T-helper 1 cell treated with Interleukin-12 subunit alpha and Interleukin-12 subunit beta and Interleukin-4 antibody, amounts not matched to agents 30 ng/mL and 1 ng/mL, for 36 hours (primary cell): ENCODE measurements around the gene PSMB7. TPM values are rescaled to one million over a fixed set of nuclear protein-coding genes. Genes with fewer than 3 reads are reported as not detected.

Source experiments
- intact Hi-C: fragments of 100-400 bp; cut with micrococcal nuclease; formaldehyde crosslinking; loops from one replicate; pipeline ENCODE4 v1.15.1; 2024
- total RNA-seq: library from RNA; stranded (reverse); gene quantifications from 2 replicates; pipeline ENCODE4 v1.2.3, GENCODE V29; 2022

Gene PSMB7
- total RNA-seq, 1 donor from 2014 or later, result 137 TPM

DNA sequence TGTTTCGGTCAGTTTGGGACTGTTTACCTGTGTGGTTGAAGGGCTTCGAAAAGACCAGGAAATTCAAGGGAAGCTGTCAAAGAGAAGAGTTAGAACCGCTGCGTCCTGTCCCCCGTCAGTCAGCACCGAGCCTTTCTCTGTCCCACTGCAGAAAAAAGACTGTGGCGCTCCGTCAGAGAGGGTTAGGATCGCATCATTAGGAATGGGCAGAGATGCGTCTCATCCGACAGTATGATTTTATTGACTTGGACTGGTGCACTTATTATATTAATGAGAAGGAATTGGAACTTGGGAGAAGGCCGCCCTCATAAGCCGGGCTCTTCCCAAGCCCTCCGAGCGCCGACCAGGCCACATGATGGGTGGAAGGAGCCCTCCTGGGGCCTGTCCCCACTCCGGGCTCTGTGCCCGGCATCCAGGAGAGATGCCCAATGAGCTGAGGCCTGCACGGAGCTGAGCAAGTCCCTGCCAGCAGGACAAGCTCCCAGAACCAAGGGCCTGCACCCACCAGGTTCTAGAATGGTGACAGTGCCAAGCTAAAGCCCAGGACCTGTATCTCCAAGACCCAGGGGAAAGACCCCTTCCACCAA, 85.9 kb downstream of the PSMB7 start:
- intact Hi-C loops, result no loop called here

DNA sequence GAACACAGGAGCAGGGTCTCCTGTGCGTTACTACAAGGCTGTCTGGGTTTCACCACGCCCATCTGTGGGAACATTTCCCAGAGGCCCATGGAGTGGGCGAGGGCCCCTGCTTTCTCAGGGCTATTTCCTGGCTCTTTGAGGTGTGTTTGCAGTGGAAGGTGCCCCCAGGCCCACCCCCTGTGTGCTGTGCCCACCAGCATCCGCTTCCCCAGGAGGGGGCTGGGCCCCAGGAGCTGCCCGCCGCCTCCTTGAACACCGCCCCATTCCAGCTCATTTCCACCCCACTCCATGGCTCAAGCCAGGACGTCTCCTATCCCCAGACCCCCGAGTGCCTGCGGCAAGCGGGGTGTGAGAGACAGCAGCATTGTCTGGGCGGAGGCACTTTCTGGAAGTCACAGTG, 87.0 kb downstream of the PSMB7 start:
- intact Hi-C loops, result no loop called here

DNA sequence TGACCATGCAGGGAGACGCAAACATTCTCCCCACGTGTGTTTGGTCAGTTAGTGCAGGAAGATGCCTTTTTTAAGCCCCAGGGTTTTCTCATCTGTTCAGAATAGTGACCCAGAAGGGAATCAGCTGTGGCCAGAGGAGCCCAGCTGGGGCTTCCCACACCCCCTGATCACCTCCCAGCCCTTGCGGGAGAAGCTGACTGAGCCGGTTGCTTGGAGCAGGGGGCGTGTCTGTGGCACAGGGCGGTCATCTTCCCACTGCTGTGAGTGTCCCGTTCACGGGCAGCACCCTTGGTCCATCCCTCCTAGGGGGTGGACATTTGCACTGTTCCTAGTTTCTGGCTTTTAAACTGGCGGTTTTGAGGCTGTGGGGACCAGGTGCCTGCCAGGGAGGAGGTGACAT, 87.8 kb downstream of the PSMB7 start:
- intact Hi-C loops, result no loop called here

DNA sequence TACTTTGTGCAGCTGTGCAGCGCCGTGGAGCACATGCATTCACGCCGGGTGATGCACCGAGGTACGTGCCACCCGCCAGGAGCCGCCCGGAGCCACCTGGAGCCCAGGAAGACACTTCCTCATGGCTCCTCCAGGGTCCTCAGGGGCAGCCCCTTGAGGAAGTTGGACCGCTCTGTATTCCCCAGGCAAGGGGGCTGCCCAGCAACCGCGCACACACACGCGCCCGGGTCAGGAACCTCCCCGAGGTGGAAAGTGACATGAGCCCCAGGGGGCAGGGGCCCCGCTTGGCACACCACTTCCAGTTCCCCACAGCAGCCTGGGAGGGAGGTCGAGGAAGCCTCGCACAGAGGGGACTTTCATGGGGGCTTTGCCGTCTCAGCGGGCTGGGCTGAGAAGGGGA, 88.9 kb downstream of the PSMB7 start:
- intact Hi-C loops, result no loop called here

DNA sequence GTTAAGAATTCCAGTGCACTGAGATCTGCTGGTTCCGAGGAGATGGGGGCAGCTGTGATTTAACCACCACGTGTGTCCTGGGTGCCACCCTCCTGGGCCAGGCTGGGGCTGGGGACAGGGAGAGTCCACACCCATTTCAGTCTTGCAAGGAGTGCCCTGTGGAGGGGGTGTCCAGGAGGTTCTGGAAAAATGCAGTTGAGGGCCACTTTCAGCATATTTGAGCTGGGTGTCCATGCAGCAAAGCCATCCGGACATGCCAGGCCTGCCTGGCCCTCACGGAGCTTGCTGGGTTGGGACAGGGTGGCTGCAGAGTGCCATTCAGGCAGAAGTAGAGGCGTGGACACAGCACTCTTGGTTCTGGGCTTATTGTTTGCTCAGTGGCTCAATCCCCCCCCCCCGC, 89.4 kb downstream of the PSMB7 start:
- intact Hi-C loops, result no loop called here

DNA sequence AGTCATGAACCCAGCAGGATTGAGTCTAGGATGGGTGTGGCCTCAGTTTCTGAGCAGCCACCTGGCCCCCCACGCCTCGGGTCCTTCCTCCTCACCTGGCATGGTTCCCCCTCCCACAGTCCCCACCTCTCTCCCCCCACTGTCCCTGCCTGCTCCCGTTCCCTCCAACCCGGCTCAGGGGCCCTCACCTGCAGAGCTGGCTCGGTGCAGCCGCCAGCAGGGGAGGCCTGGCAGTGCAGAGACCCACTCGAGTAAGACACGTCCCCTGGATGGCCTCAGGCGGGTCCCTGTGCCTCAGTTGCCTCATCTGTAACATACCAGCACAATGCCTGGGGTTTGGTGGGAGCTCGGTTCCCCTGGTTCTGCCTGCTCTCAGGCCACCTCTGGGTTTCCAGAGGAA, 91.3 kb downstream of the PSMB7 start:
- intact Hi-C loops, result no loop called here

DNA sequence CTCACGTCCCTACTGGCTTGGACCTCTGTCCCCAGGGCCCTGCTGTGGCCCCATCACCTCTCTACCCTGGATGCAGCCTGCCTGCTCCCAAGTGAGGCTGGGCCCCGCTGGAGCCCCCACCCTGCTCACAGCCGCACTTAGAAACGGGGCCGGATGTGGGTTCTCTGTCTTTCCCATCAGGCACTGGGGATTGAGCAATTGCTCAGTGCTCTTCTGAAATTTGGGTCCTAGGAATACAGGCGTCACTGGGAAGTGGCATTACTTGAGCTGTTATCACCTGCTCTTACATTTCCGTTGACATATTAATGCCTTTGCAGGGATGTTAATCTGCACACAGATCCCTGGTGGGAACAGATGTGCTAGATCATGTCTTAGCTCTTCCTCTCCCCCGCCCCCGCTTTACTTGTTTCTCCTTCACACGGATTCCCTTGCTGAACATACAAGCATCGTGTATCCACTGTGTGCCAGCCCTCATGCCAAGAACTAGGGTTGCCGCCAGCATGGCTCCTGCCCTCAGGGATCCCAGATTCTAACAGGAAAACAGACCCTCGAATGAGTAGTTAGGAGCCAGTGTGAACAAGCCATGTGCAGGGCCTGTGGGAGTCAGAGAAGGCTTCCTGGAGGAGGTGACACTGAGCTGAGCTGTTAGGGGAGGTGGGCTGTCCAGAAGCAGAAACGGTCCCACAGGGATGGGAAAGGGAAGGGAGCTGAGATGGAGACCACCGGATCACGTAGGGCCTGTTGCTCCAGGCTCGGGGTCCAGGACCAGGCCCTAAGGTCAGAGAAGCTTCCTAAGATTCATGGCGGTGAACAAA, 92.4 kb downstream of the PSMB7 start:
- intact Hi-C loops, result no loop called here

DNA sequence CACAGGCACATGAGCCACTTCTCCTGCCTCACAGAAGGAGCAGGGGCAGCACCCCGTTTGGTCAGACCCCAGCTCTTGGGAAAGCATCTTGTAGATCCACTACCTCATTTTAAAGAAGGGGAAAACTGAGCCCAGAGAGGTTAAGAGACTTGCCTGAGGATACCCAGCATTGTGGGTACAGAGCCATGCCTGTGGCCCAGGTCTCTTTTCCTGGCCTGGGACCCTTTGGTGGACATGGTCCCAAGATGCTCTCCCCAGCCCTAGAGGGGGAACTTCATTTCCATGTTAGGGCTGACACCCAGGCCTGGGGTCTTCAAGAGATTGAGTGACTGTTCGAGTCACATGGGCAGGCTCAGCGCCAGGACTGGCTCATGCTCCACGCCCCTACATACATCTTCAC, 93.3 kb downstream of the PSMB7 start:
- intact Hi-C loops, result no loop called here

DNA sequence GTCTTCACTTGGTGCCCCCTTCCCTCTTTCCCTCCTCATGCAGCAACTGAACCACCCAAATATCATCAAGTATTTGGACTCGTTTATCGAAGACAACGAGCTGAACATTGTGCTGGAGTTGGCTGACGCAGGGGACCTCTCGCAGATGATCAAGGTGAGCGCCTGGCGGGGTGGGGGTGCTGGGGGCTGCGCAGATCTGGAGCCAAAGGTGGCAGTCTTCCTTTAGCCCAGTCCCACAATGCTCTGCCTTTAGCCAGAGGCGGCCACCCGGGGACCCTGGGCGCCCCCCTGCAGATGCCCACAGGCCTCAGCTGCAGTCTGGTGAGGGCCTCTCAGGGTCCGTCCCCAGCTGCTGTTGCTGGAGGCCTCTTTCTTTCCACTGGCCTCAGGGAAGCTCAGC, 93.8 kb downstream of the PSMB7 start:
- intact Hi-C loops, result no loop called here

DNA sequence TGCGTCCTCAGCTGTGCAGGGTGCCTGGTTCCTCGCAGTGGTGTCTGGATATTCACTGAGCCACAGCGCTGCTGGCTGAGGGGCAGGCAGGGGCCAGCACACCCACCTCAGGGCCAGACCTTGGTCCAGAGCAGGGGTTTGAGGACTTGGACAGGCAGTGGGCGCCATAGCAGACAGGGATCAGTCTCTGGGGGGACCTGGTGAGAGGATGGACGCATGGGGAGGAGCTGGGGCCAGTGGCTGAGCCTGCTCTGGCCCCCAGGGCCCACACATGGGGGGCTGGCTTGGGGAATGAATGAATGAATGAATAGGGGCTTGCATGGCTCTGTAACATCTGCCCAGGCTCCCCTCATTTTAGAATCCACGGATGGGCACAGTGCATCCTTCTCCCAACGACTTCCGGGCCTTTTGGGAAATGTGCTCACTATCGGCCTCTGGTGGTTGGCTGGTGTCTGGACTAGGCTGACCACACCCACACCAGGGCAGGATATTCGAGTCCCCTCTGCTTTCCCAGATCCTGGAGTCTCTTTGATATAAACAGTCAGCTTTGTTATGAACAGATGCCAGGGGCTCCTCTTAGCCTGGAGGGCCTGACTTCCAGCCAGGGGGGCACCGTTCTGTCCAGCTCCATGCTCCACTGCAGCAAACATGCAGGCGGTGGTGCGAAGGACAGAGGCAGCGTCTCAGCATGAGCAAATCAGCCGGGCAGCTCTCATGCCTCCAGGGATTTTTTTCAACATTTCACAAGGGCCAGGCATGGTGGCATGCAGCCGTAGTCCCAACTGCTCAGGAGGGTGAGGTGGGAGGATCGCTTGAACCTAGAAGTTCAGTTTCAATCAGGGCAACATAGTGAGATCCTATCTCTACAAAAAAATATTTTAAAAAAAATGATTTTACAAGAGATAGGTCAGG, 94.9 kb downstream of the PSMB7 start:
- intact Hi-C loops, result loop anchor here (1.0 kb wide), 1 partner anchor 193 kb away; no protein-coding TSS in a partner anchor

DNA sequence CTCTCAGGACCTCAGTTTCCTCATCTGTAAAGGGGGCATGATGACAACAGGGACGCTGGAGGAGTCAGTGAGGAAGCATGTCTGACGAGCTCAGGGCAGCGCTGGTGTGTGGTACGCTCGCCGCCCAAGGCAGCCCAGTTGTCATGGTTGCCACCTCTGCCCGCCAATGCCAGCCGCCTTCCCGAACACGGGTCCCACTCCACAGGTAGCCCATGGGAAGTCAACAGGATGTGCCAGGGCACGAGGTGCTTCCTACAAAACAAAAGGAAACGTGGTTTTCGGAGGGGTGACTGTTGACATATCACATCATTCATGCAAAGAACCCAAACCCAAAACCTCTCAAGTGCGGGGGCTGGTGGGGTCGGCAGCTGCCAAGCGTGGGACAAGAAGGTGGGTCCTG, 99.4 kb downstream of the PSMB7 start:
- intact Hi-C loops, result no loop called here

DNA sequence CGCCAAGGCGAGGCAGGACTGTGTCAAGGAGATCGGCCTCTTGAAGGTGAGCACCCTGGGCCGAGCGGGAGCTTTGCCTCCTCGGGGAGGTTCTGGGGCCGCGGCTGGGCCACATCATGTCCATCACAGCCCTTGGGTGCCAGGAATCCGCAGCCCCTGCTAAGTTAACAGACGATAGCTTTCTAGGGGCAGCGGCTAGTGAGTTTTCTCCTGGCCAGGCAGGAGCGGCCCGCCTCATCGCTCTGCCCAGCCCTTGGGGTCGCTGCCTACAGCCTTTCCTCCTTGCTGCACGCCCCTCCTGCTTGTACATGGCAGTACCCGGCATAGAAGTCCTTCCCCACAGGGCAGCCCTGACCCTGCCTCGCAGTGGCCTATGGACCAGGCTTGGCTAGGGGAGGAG, 101.3 kb downstream of the PSMB7 start:
- intact Hi-C loops, result no loop called here

DNA sequence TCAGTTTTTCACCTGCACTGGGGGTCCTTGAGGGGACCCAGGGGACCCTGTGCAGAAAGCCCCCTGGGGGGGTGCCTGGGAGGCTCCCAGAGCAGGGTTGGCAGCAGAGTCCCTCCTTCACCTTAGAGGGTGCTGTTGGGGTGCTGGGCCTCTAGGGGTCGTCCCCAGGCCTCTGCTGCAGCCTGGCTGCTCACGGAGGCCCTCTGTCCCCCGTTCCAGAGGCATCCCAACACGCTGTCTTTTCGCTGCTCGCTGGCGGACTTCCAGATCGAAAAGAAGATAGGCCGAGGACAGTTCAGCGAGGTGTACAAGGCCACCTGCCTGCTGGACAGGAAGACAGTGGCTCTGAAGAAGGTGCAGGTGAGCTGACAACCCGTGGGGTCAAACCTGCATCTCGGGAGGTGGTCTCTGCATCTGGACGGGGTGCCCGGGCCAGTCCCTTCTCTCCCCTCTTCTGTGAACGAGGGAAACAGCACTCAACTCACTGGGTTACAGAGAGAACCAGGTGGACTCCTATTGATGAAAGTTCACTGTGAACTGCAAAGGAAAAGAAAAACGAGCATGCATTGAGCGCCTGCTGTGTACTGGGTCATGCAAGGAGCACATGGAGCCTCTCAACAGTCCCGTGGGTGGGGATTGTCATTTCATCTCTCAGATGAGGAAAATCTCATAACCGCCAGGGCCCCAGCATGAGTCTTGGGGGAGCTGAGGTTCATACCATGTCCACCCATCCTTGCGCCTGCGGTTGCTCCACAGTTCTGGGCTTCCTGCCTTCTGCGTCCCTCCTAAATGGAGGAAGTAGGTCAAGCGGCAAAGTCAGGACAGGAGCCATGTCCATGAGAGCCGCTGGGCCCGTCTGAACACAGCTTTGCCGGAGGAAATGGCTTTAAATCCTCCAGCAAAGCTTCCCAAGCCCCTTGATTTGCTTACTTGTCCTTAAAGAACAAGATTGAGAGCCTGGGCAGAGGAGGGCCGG, 102.7 kb downstream of the PSMB7 start:
- intact Hi-C loops, result no loop called here

DNA sequence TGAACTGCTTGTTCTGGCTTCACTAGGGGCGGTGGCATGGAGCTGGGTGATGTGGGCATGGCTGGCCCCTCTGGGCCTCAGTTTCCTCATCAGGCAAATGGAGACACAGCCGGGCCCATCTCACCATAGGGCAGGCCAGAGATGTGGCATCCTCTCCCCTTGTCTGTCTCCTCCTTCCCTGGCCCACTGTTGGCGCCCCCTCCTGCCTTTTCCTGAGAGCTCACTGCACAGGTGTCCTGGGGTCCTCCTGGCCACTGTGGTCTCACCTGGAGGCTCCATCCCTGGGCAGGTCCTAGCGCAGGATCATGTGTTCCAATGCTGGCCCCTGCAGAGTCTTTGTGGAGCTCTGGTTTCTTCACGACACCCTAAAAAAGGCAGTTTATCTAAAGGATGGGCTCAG, 104.0 kb downstream of the PSMB7 start:
- intact Hi-C loops, result no loop called here

DNA sequence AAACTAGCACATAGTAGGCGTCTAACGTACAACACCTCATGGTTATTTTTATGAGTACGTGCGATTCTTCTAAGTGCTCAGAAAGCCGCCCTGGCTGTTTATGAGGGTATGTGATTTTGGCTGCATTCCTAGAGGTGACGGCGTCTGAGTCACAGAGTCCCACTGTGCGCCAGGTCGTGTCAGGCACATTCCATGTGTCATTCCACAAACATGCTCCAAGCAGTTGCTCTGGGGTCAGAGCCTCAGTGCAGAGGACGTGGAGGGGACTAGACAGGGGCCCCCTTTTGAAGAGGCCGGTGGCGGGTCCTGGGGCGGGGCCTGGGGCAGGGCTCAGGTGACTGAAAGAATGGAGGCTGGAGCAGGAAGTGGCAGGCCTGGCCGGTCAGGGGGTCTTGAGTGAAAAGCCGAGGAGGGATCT, 105.6 kb downstream of the PSMB7 start:
- intact Hi-C loops, result no loop called here

DNA sequence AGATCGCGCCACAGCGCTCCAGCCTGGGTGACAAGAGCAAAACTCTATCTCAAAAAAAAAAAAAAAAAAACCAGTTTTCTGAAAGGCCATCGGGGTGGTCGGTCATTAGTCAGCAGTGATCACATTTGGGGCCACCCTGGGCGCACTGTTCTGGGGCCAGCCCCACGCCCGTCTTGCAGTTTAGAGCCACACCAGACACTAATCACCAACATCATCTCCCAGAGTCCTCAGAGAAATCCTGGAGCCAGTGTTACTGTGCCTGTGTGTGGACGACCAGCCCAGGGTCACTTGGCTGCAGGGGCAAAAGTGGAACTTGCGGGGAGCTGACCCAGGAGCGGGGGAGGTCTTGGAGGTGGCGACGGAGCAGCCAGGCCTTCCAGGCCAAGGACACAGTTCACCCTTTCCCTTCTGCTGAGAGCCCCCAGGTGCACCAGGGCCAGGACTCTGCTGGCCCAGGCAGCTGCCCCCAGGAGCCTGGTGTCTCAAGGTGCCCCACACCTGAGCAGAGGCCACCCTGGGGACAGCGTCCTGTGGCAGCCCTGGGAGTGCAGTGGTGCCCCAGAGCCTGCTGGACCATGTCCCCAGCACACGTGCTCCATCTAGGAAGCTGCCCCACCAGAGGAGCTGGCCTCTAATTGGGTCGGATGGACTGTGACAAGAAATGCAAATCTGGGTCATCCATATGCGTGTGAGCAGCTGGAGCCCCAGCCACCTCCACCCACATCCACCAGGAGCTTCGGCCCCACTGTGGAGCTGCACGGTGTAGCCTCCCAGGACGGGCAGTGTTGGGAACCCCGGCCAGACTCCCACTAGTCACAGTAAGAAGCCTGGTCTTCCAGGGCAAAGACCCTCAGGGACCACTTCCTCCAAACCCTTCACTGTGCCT, 106.4 kb downstream of the PSMB7 start:
- intact Hi-C loops, result no loop called here

DNA sequence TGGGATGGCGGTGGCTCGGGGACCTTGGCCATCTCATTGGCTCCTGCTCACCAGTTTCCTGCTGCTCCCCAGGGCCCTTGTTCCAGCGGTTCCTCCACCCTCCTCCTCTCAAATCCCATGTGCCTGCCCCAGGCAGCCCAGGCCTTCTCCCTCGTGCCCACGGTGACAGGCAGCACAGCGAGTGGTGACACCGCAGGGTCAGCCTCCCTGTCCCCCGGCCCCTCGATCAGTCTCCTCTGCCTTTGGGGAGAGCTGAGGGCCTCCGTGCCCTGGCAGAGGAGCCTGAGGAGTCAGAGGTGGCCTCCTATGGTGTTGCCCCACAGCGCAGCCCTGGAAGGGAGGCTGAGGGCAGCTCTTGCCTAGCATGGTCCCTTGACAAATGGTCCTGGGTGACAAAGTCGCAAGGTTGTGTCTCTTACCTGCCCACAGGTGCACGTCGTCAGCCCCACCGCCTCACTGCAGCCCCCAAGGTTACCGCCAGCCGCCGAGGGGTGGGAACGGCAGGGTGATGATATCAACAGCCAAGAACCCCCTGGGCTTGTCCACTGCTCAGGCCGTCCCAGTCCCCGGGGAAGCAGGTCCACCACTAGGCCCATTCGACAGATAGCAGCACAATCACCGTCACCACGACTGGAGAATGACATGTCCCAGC, 107.7 kb downstream of the PSMB7 start:
- intact Hi-C loops, result no loop called here

DNA sequence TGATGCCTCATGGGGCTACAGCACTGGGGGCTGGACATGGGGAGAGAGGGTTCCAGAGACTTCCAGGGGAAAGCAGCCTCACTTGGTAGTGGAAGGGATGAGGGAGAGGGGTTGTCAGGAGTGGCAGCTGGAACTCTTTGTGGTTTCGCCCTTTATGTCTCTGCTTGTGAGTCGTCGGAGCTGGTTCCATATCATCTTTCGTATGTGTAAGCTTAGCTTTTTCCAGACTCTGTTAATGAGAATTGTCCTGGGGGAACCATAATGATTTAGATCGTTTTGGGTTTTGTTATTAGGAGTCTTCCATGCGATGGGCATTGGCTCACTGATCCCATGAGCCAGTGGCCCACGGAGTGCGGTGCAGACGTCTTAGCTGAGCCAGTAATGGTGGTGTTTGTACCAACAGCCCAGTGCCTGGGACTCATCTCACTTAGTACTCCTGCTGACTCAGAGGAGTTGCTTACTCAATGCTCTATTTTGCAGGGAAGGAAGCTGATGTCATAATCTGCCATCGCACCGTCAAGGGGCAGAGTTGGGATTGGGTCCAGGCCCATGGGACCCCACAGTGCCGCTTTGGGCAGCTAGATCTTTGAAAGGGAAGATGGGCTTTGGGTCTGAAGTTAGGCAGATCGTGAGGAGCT, 109.0 kb downstream of the PSMB7 start:
- intact Hi-C loops, result no loop called here

DNA sequence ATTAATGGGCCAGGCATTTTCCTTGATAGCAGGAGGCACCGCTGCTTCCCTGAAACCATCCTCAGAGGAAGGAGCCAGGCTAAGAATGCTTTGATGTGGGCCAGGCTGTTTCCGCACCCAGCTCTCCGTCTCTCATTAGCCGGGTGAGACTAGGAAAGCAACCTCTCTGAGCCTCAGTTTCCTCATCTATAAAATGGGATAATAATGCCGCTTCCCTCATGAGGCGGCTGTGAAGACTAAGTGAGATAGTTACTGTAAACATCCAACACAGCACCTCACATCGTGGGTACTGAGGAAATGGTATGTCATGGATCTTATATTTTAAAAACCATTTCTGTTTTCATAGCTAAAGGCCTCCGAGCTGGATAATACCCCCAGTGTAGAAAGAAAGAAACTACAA, 111.0 kb downstream of the PSMB7 start:
- intact Hi-C loops, result no loop called here
